DND-41 (cell line): ENCODE data around the gene COA6.

Experiments used
- ATAC-seq: fragments of 200-7000 bp; cut with Tn5 transposase; 3 replicates; pipeline ENCODE4 v1.9.1; 2021; ENCODE audit warnings: low read depth; ENCODE audit not compliant: insufficient read depth
- DNase-seq: peaks from one replicate; pipeline ENCODE4 v3.0.0-alpha.2; 2020
- H2AFZ ChIP-seq: 2 replicates; pipeline ENCODE4 v1.6.0; 2012; ENCODE audit warnings: low read depth, low read length
- H3K27ac ChIP-seq: 2 replicates; pipeline ENCODE4 v1.5.1; 2012; ENCODE audit warnings: low read length, inconsistent platforms
- H3K27me3 ChIP-seq: fragments of 200-600 bp; sonication (generic); 2 replicates; pipeline ENCODE4 v1.6.0; 2012; ENCODE audit warnings: low read length, mild to moderate bottlenecking, inconsistent platforms; ENCODE audit not compliant: insufficient read depth, poor library complexity
- H3K36me3 ChIP-seq: 2 replicates; pipeline ENCODE4 v1.5.1; 2012; ENCODE audit warnings: low read length, inconsistent platforms; ENCODE audit not compliant: insufficient read depth
- H3K4me1 ChIP-seq: 2 replicates; pipeline ENCODE4 v1.5.1; 2012; ENCODE audit warnings: mild to moderate bottlenecking, low read length; ENCODE audit not compliant: insufficient read depth
- H3K4me2 ChIP-seq: 2 replicates; pipeline ENCODE4 v1.6.0; 2012; ENCODE audit warnings: mild to moderate bottlenecking, moderate library complexity, low read length, inconsistent platforms; ENCODE audit not compliant: insufficient read depth
- H3K4me3 ChIP-seq, 2 experiments: fragments of 200-600 bp in 1 of 2; shearing (Covaris generic) in 1 of 2; 2 replicates each; pipeline ENCODE4 v1.5.1; 2012 to 2016; ENCODE audit warnings: inconsistent platforms in 2 of 2, low read length in 2 of 2, mild to moderate bottlenecking in 2 of 2, low read depth in 1 of 2, moderate library complexity in 1 of 2
- H3K79me2 ChIP-seq: 2 replicates; pipeline ENCODE4 v1.6.0; 2012; ENCODE audit warnings: low read length, inconsistent platforms; ENCODE audit not compliant: insufficient read depth
- H3K9ac ChIP-seq: 2 replicates; pipeline ENCODE4 v1.6.0; 2012; ENCODE audit warnings: low read depth, mild to moderate bottlenecking, inconsistent platforms, low read length, moderate library complexity
- H3K9me3 ChIP-seq: 2 replicates; pipeline ENCODE4 v1.5.1; 2012; ENCODE audit warnings: low read length, moderate library complexity, mild to moderate bottlenecking, inconsistent platforms; ENCODE audit not compliant: insufficient read depth, severe bottlenecking
- H4K20me1 ChIP-seq: 2 replicates; pipeline ENCODE4 v1.6.0; 2012; ENCODE audit warnings: low read length; ENCODE audit not compliant: insufficient read depth
- EZH2 ChIP-seq: IDR thresholded peaks from 3 replicates; pipeline ENCODE4 v1.6.1; 2012; ENCODE audit warnings: borderline replicate concordance, low read depth, mild to moderate bottlenecking, moderate library complexity, low read length, inconsistent platforms; ENCODE audit not compliant: severe bottlenecking
- TF ChIP-seq, protein P1 (sequence below): IDR thresholded peaks from 2 replicates; pipeline ENCODE4 v1.5.1; 2012; ENCODE audit warnings: borderline replicate concordance, low read length, moderate library complexity, mild to moderate bottlenecking; ENCODE audit not compliant: poor library complexity, severe bottlenecking; ENCODE audit errors: extremely low read depth

The COA6 gene

GRCh38 chr1:234400773-234401172 is 27.5 kb downstream of the COA6 start:
- DNase-seq: no peak
- H3K4me3 ChIP-seq: 0 out of 4 replicates have a peak overlapping the region, but pooled peaks of 1 of the 2 experiments have one; percentile 16
- no peaks in the 10 kb centered on the region for H3K79me2 ChIP-seq
- H4K20me1 ChIP-seq: no peaks in the 10 kb centered on the region
- H3K4me1 ChIP-seq: peaks cover 19% of the 10 kb centered on the region
- peak overlapping the region; percentile 29 for H3K4me2 ChIP-seq
- peak overlapping the region; percentile 31; the same call in 1 of the 2 replicates for H2AFZ ChIP-seq
- H3K9ac ChIP-seq: peak overlapping the region; percentile 32
- H3K27me3 ChIP-seq: no peaks in the 10 kb centered on the region
- no peak for TF ChIP-seq EZH2
- TF ChIP-seq, protein P1, sequence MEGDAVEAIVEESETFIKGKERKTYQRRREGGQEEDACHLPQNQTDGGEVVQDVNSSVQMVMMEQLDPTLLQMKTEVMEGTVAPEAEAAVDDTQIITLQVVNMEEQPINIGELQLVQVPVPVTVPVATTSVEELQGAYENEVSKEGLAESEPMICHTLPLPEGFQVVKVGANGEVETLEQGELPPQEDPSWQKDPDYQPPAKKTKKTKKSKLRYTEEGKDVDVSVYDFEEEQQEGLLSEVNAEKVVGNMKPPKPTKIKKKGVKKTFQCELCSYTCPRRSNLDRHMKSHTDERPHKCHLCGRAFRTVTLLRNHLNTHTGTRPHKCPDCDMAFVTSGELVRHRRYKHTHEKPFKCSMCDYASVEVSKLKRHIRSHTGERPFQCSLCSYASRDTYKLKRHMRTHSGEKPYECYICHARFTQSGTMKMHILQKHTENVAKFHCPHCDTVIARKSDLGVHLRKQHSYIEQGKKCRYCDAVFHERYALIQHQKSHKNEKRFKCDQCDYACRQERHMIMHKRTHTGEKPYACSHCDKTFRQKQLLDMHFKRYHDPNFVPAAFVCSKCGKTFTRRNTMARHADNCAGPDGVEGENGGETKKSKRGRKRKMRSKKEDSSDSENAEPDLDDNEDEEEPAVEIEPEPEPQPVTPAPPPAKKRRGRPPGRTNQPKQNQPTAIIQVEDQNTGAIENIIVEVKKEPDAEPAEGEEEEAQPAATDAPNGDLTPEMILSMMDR: no peak
- ATAC-seq: peak; percentile 90
- peaks cover 55% of the 10 kb centered on the region for H3K36me3 ChIP-seq
- H3K27ac ChIP-seq: peak overlapping the region; percentile 66
- no peaks in the 10 kb centered on the region for H3K9me3 ChIP-seq

DNA sequence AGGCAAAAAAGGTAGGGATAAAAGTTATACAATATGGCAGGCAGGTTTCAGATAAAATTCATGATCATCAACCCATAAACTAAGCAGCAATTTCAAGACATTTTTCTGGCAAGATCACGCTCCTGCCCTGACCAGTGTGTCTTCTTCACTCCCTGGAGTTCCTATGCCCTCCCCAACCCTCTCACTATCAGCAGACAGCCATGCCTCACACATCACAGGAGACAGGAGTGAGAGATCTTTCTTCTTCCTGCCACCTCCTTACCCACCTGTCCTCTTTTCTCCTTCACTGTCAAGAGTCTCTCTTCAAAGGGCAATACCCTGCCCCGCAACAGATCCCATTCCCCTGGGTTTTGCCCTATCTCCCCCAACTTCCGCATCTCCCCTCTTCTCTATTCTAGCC is 28.4 kb downstream of the COA6 start:
- peak overlapping the region; percentile 29; the same call in 1 of the 2 replicates for H3K4me2 ChIP-seq
- H4K20me1 ChIP-seq: no peaks in the 10 kb centered on the region
- no peak overlapping the region for H2AFZ ChIP-seq
- no peak for DNase-seq
- H3K79me2 ChIP-seq: no peaks in the 10 kb centered on the region
- TF ChIP-seq EZH2: no peak
- TF ChIP-seq, protein P1: no peak
- H3K27ac ChIP-seq: peak overlapping the region; percentile 66
- H3K9me3 ChIP-seq: no peaks in the 10 kb centered on the region
- H3K4me1 ChIP-seq: peaks cover 19% of the 10 kb centered on the region
- no peaks in the 10 kb centered on the region for H3K27me3 ChIP-seq
- ATAC-seq: peak; percentile 41; the same call in 2 of the 3 replicates
- H3K4me3 ChIP-seq: no peak overlapping the region
- peaks cover 57% of the 10 kb centered on the region for H3K36me3 ChIP-seq
- no peak overlapping the region for H3K9ac ChIP-seq

DNA sequence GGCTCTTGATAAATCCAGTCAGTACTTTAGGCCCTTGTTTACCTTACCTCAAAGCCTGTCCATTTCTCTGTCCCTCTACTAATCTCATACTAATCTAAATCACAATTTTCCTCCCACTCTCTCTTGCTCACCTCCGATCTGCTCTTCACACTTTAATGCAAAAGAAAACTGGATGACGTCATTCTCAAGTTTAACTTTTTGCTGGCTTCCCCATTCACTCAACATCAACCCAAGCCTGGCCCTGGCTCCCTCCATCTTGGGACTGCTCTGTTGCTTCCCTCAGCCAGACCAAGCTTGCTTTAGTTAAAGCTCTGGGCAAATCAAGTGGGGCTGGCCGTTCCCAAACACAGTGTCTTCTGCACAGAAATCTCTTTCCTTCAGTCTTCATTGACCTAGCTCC is 29.7 kb downstream of the COA6 start:
- Histone ChIP-seq H3K27me3 (no peaks in the 10 kb centered on the region), H3K79me2 (no peaks in the 10 kb centered on the region), H3K9ac (no peak overlapping the region), H3K4me2 (no peak overlapping the region), H3K36me3 (peaks cover 61% of the 10 kb centered on the region), H3K4me3 (no peak overlapping the region), H4K20me1 (no peaks in the 10 kb centered on the region), H3K9me3 (no peaks in the 10 kb centered on the region), H2AFZ (no peak overlapping the region), H3K27ac (no peak overlapping the region), H3K4me1 (peaks cover 19% of the 10 kb centered on the region)
- TF ChIP-seq, protein P1: no peak
- no peak for TF ChIP-seq EZH2
- no peak for DNase-seq
- no peak for ATAC-seq

GRCh38 chr1:234405676-234406075 is 32.4 kb downstream of the COA6 start:
- Histone ChIP-seq H3K4me1 (peaks cover 25% of the 10 kb centered on the region), H3K79me2 (no peaks in the 10 kb centered on the region), H3K4me3 (no peak overlapping the region), H3K27me3 (no peaks in the 10 kb centered on the region), H3K9ac (no peak overlapping the region), H2AFZ (no peak overlapping the region), H3K36me3 (peaks cover 62% of the 10 kb centered on the region), H3K9me3 (no peaks in the 10 kb centered on the region), H3K27ac (0 out of 2 replicates have a peak overlapping the region, but pooled peaks have one; percentile 22), H3K4me2 (no peak overlapping the region), H4K20me1 (no peaks in the 10 kb centered on the region)
- TF ChIP-seq EZH2: no peak
- TF ChIP-seq, protein P1: no peak
- DNase-seq (no peak), ATAC-seq (no peak)
